HEK293 (cell line): ENCODE results near the gene ALOXE3.

Experiments used
- HOXD13 ChIP-seq: sonication (generic); formaldehyde crosslinking; IDR thresholded peaks from 2 replicates; pipeline ENCODE4 v1.8.0; 2022; ENCODE audit warnings: missing genetic modification reagents, borderline replicate concordance
- SP7 ChIP-seq: fragments of 450-650 bp; formaldehyde crosslinking; IDR thresholded peaks from 2 replicates; pipeline ENCODE4 v1.5.1; 2016; ENCODE audit warnings: missing biosample characterization, missing genetic modification characterization
- ZBTB7A ChIP-seq: fragments of 450-650 bp; formaldehyde crosslinking; IDR thresholded peaks from 2 replicates; pipeline ENCODE4 v1.5.1; 2016; ENCODE audit warnings: low read depth, missing biosample characterization, missing genetic modification characterization
- ZFP3 ChIP-seq: fragments of 450-650 bp; formaldehyde crosslinking; IDR thresholded peaks from 2 replicates; pipeline ENCODE4 v1.5.1; 2016; ENCODE audit warnings: low read depth, missing biosample characterization, missing genetic modification characterization
- ZNF394 ChIP-seq: fragments of 450-650 bp; formaldehyde crosslinking; IDR thresholded peaks from 2 replicates; pipeline ENCODE4 v1.5.1; 2016; ENCODE audit warnings: missing biosample characterization, missing genetic modification characterization, mild to moderate bottlenecking, moderate library complexity, borderline replicate concordance
- TF ChIP-seq, protein P1 (sequence below): fragments of 450-650 bp; formaldehyde crosslinking; IDR thresholded peaks from 2 replicates; pipeline ENCODE4 v1.5.1; 2017; ENCODE audit warnings: missing biosample characterization, missing genetic modification characterization
- TF ChIP-seq, protein P2 (sequence below): fragments of 450-650 bp; formaldehyde crosslinking; IDR thresholded peaks from 2 replicates; pipeline ENCODE4 v1.5.1; 2016; ENCODE audit warnings: missing biosample characterization, missing genetic modification characterization, borderline replicate concordance
- TF ChIP-seq, protein P3 (sequence below): fragments of 450-650 bp; formaldehyde crosslinking; optimal IDR thresholded peaks from 2 replicates; pipeline ENCODE3; 2016; ENCODE audit warnings: missing biosample characterization, mild to moderate bottlenecking, missing genetic modification characterization
- TF ChIP-seq, protein P4 (sequence below): fragments of 450-650 bp; formaldehyde crosslinking; conservative IDR thresholded peaks from 2 replicates; pipeline ENCODE4 v1.5.1; 2016; ENCODE audit warnings: low read depth, missing biosample characterization, missing genetic modification characterization
- TF ChIP-seq, protein P5 (sequence below): fragments of 450-650 bp; formaldehyde crosslinking; IDR thresholded peaks from 2 replicates; pipeline ENCODE4 v1.5.1; 2016; ENCODE audit warnings: missing biosample characterization, missing genetic modification characterization, borderline replicate concordance

The ALOXE3 gene

DNA sequence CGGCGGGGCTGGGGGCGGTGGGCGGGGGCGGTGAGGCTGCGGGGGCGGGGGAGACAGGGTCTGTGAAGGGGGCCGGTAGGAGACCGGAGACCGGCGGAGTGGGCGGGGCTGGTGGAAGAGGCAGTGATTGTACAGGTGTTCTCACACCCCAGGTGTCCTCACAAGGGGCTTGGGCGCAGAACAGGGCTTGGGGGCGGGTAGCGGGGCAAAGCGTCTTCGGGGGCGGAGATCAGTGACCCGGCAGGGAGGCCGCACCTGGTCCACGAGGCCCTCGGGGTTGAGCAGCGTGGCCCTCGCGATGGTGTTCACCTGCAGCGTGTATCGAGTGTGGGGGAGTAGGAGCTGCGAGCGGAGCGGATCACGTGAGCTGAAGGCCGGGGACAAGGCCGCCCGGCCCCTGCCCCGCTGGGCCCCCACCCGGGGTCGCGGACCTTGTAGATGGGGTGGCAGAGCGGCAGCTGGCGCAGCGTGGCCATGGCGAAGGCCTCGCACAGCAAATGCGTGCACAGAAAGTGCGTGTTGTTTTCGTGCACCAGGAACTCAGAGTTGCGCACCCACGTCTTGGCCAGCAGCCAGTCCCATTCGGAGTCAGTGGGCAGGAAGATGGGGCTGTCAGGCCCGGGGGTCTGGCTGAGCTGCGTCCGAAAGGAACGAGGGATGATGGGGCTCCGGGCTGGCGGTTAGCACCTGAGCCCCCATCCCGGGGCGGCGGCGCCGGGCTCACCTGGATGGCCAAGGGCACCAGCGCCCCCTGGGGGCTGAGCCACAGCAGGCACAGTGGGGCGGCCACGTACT is 8.5 kb downstream of the ALOXE3 start (continued):
- TF ChIP-seq, protein P1, sequence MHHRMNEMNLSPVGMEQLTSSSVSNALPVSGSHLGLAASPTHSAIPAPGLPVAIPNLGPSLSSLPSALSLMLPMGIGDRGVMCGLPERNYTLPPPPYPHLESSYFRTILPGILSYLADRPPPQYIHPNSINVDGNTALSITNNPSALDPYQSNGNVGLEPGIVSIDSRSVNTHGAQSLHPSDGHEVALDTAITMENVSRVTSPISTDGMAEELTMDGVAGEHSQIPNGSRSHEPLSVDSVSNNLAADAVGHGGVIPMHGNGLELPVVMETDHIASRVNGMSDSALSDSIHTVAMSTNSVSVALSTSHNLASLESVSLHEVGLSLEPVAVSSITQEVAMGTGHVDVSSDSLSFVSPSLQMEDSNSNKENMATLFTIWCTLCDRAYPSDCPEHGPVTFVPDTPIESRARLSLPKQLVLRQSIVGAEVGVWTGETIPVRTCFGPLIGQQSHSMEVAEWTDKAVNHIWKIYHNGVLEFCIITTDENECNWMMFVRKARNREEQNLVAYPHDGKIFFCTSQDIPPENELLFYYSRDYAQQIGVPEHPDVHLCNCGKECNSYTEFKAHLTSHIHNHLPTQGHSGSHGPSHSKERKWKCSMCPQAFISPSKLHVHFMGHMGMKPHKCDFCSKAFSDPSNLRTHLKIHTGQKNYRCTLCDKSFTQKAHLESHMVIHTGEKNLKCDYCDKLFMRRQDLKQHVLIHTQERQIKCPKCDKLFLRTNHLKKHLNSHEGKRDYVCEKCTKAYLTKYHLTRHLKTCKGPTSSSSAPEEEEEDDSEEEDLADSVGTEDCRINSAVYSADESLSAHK (tag by site-specific recombination) = no peak
- no peak for TF ChIP-seq ZFP3 (tag by site-specific recombination)
- TF ChIP-seq, protein P2, sequence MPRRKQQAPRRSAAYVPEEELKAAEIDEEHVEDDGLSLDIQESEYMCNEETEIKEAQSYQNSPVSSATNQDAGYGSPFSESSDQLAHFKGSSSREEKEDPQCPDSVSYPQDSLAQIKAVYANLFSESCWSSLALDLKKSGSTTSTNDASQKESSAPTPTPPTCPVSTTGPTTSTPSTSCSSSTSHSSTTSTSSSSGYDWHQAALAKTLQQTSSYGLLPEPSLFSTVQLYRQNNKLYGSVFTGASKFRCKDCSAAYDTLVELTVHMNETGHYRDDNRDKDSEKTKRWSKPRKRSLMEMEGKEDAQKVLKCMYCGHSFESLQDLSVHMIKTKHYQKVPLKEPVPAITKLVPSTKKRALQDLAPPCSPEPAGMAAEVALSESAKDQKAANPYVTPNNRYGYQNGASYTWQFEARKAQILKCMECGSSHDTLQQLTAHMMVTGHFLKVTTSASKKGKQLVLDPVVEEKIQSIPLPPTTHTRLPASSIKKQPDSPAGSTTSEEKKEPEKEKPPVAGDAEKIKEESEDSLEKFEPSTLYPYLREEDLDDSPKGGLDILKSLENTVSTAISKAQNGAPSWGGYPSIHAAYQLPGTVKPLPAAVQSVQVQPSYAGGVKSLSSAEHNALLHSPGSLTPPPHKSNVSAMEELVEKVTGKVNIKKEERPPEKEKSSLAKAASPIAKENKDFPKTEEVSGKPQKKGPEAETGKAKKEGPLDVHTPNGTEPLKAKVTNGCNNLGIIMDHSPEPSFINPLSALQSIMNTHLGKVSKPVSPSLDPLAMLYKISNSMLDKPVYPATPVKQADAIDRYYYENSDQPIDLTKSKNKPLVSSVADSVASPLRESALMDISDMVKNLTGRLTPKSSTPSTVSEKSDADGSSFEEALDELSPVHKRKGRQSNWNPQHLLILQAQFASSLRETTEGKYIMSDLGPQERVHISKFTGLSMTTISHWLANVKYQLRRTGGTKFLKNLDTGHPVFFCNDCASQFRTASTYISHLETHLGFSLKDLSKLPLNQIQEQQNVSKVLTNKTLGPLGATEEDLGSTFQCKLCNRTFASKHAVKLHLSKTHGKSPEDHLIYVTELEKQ (tag by site-specific recombination) = no peak
- TF ChIP-seq, protein P3, sequence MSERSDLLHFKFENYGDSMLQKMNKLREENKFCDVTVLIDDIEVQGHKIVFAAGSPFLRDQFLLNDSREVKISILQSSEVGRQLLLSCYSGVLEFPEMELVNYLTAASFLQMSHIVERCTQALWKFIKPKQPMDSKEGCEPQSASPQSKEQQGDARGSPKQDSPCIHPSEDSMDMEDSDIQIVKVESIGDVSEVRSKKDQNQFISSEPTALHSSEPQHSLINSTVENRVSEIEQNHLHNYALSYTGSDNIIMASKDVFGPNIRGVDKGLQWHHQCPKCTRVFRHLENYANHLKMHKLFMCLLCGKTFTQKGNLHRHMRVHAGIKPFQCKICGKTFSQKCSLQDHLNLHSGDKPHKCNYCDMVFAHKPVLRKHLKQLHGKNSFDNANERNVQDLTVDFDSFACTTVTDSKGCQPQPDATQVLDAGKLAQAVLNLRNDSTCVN (tag by site-specific recombination) = no peak
- TF ChIP-seq ZNF394 (tag by site-specific recombination) = no peak
- TF ChIP-seq ZBTB7A = no peak
- TF ChIP-seq, protein P4, sequence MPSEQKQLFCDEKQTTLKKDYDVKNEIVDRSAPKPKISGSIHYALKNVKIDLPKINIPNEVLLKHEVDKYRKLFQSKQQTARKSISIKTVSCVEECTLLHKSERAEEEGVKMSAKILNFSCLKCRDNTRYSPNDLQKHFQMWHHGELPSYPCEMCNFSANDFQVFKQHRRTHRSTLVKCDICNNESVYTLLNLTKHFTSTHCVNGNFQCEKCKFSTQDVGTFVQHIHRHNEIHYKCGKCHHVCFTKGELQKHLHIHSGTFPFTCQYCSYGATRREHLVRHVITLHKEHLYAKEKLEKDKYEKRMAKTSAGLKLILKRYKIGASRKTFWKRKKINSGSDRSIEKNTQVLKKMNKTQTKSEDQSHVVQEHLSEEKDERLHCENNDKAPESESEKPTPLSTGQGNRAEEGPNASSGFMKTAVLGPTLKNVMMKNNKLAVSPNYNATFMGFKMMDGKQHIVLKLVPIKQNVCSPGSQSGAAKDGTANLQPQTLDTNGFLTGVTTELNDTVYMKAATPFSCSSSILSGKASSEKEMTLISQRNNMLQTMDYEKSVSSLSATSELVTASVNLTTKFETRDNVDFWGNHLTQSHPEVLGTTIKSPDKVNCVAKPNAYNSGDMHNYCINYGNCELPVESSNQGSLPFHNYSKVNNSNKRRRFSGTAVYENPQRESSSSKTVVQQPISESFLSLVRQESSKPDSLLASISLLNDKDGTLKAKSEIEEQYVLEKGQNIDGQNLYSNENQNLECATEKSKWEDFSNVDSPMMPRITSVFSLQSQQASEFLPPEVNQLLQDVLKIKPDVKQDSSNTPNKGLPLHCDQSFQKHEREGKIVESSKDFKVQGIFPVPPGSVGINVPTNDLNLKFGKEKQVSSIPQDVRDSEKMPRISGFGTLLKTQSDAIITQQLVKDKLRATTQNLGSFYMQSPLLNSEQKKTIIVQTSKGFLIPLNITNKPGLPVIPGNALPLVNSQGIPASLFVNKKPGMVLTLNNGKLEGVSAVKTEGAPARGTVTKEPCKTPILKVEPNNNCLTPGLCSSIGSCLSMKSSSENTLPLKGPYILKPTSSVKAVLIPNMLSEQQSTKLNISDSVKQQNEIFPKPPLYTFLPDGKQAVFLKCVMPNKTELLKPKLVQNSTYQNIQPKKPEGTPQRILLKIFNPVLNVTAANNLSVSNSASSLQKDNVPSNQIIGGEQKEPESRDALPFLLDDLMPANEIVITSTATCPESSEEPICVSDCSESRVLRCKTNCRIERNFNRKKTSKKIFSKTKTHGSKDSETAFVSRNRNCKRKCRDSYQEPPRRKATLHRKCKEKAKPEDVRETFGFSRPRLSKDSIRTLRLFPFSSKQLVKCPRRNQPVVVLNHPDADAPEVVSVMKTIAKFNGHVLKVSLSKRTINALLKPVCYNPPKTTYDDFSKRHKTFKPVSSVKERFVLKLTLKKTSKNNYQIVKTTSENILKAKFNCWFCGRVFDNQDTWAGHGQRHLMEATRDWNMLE (tag by site-specific recombination) = no peak
- TF ChIP-seq SP7 (tag by site-specific recombination) = 0 out of 2 replicates have a peak, but pooled peaks have one; percentile 34
- TF ChIP-seq, protein P5, sequence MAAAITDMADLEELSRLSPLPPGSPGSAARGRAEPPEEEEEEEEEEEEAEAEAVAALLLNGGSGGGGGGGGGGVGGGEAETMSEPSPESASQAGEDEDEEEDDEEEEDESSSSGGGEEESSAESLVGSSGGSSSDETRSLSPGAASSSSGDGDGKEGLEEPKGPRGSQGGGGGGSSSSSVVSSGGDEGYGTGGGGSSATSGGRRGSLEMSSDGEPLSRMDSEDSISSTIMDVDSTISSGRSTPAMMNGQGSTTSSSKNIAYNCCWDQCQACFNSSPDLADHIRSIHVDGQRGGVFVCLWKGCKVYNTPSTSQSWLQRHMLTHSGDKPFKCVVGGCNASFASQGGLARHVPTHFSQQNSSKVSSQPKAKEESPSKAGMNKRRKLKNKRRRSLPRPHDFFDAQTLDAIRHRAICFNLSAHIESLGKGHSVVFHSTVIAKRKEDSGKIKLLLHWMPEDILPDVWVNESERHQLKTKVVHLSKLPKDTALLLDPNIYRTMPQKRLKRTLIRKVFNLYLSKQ (tag by site-specific recombination) = no peak
- TF ChIP-seq HOXD13 (CRISPR knock-in tag) = no peak
